SK-N-SH (cell line): ENCODE results near the gene ITM2B. TPM values are rescaled to one million over a fixed set of nuclear protein-coding genes. Genes with fewer than 3 reads are reported as not detected.

Experiments
- CTCF ChIA-PET: fragments of 300-600, 350-600 bp; formaldehyde crosslinking; extraction: SDS; loops from one replicate; lab custom pipeline; 2021; lab: Yijun Ruan, JAX
- POLR2A ChIA-PET: fragments of 350-600 bp; sonication (Branson Sonifier 250); formaldehyde crosslinking; extraction: SDS; loops from one replicate; lab custom pipeline; 2020; ENCODE audit warnings: antibody characterized with exemption, inconsistent platforms; lab: Yijun Ruan, JAX
- DNase-seq: peaks from one replicate; pipeline ENCODE4 v3.0.0; 2012
- H2AFZ ChIP-seq: fragments of 200-600 bp; sonication (generic); 2 replicates; pipeline ENCODE4 v1.8.1; 2016; ENCODE audit warnings: antibody characterized with exemption, mild to moderate bottlenecking, low read depth
- H3F3A ChIP-seq: fragments of 200-600 bp; sonication (generic); replicated peaks from 2 replicates; pipeline ENCODE3; 2016; ENCODE audit warnings: antibody characterized with exemption, mild to moderate bottlenecking; ENCODE audit not compliant: insufficient read depth
- H3K27ac ChIP-seq, 2 experiments: fragments of 200-500 bp in 1 of 2; fragments of 200-600 bp in 1 of 2; sonication (Bioruptor generic) in 1 of 2; sonication (generic), shearing (Covaris generic) in 1 of 2; 2 replicates each; pipeline versions ENCODE4 v1.5.1 to v1.6.1; 2014 to 2016; ENCODE audit warnings: low read depth in 2 of 2, inconsistent platforms in 1 of 2, low read length in 1 of 2, mild to moderate bottlenecking in 1 of 2, mixed read lengths in 1 of 2
- H3K27me3 ChIP-seq: fragments of 200-600 bp; sonication (generic), shearing (Covaris generic); 2 replicates; pipeline ENCODE4 v1.6.1; 2016; ENCODE audit warnings: mixed run types; ENCODE audit not compliant: insufficient read depth
- H3K36me3 ChIP-seq, 2 experiments: fragments of 200-500 bp in 1 of 2; fragments of 200-600 bp in 1 of 2; sonication (Bioruptor generic) in 1 of 2; sonication (generic) in 1 of 2; replicated peaks in 1 of 2; 2 replicates each; pipeline versions ENCODE3 to v1.5.1; 2014 to 2016; ENCODE audit warnings: low read length in 1 of 2, mild to moderate bottlenecking in 1 of 2; ENCODE audit not compliant: insufficient read depth in 2 of 2, control insufficient read depth in 1 of 2
- H3K4me1 ChIP-seq, 2 experiments: fragments of 200-500 bp in 1 of 2; fragments of 200-600 bp in 1 of 2; sonication (Bioruptor generic) in 1 of 2; sonication (generic), shearing (Covaris generic) in 1 of 2; 2 replicates each; pipeline versions ENCODE4 v1.5.1 to v1.6.1; 2014 to 2016; ENCODE audit warnings: low read depth in 1 of 2, low read length in 1 of 2, mixed run types in 1 of 2; ENCODE audit not compliant: insufficient read depth in 2 of 2, control insufficient read depth in 1 of 2
- H3K4me2 ChIP-seq: fragments of 200-600 bp; sonication (generic), shearing (Covaris generic); 2 replicates; pipeline ENCODE4 v1.6.1; 2017; ENCODE audit warnings: mixed run types
- H3K4me3 ChIP-seq, 2 experiments: fragments of 200-500 bp in 1 of 2; fragments of 200-600 bp in 1 of 2; sonication (Bioruptor generic) in 1 of 2; sonication (generic), shearing (Covaris generic) in 1 of 2; 2 replicates each; pipeline versions ENCODE4 v1.5.1 to v1.8.1; 2014 to 2016; ENCODE audit warnings: low read depth in 2 of 2, inconsistent platforms in 1 of 2, low read length in 1 of 2, mild to moderate bottlenecking in 1 of 2, mixed read lengths in 1 of 2, moderate library complexity in 1 of 2
- H3K79me2 ChIP-seq: fragments of 200-600 bp; sonication (generic); 2 replicates; pipeline ENCODE4 v1.8.1; 2017; ENCODE audit warnings: mild to moderate bottlenecking; ENCODE audit not compliant: insufficient read depth
- H3K9ac ChIP-seq: fragments of 200-600 bp; sonication (generic); 2 replicates; pipeline ENCODE4 v1.6.1; 2017; ENCODE audit warnings: mixed run types
- H3K9me2 ChIP-seq: fragments of 200-600 bp; sonication (generic); 2 replicates; pipeline ENCODE4 v1.6.1; 2017; ENCODE audit warnings: mixed run types
- H3K9me3 ChIP-seq: fragments of 200-600 bp; sonication (generic); 2 replicates; pipeline ENCODE4 v1.6.1; 2017; ENCODE audit warnings: mixed run types, mild to moderate bottlenecking, moderate library complexity
- H4K20me1 ChIP-seq: fragments of 200-600 bp; sonication (generic); 2 replicates; pipeline ENCODE4 v1.6.1; 2017; ENCODE audit warnings: mild to moderate bottlenecking, mixed run types; ENCODE audit not compliant: insufficient read depth
- CHD2 ChIP-seq: fragments of 150-350 bp; IDR thresholded peaks from 2 replicates; pipeline ENCODE4 v1.6.1; 2018; ENCODE audit warnings: low read length; ENCODE audit not compliant: partially characterized antibody
- ELF1 ChIP-seq: IDR thresholded peaks from 2 replicates; pipeline ENCODE4 v1.4.0; 2012
- EP300 ChIP-seq, 2 experiments: IDR thresholded peaks; 2 replicates each; pipeline versions ENCODE4 v1.4.0 to v1.6.1; 2012; ENCODE audit warnings: borderline replicate concordance in 1 of 2, low read depth in 1 of 2, low read length in 1 of 2
- GABPA ChIP-seq: IDR thresholded peaks from 2 replicates; pipeline ENCODE4 v1.4.0; 2012; ENCODE audit warnings: low read depth, mild to moderate bottlenecking
- MAX ChIP-seq: IDR thresholded peaks from 2 replicates; pipeline ENCODE4 v1.4.0; 2012; ENCODE audit warnings: low read depth
- MXI1 ChIP-seq: IDR thresholded peaks from 2 replicates; pipeline ENCODE4 v1.6.1; 2012; ENCODE audit warnings: mild to moderate bottlenecking, low read depth, low read length, improper control_type of control experiment
- NFIC ChIP-seq: IDR thresholded peaks from 2 replicates; pipeline ENCODE4 v1.4.0; 2012; ENCODE audit warnings: borderline replicate concordance
- NRF1 ChIP-seq: IDR thresholded peaks from 2 replicates; pipeline ENCODE4 v1.6.1; 2012; ENCODE audit warnings: low read depth, mild to moderate bottlenecking, low read length
- RAD21 ChIP-seq: IDR thresholded peaks from 2 replicates; pipeline ENCODE4 v1.6.1; 2012; ENCODE audit warnings: mild to moderate bottlenecking, low read length
- SMC3 ChIP-seq: IDR thresholded peaks from 2 replicates; pipeline ENCODE4 v1.6.1; 2012; ENCODE audit warnings: low read depth, low read length, improper control_type of control experiment
- USF2 ChIP-seq: fragments of 150-350 bp; IDR thresholded peaks from 2 replicates; pipeline ENCODE4 v1.6.1; 2017; ENCODE audit warnings: antibody characterized with exemption, low read length, low read depth, borderline replicate concordance
- YY1 ChIP-seq: IDR thresholded peaks from 2 replicates; pipeline ENCODE4 v1.4.0; 2012; ENCODE audit warnings: low read depth, mild to moderate bottlenecking
- WGBS: methylation state at CpG from one replicate; pipeline ENCODE4 v1.1.6; 2017; ENCODE audit warnings: low lambda C conversion rate; 5-methylcytosine and 5-hydroxymethylcytosine counted together
- polyA plus RNA-seq, 3 experiments: library from polyadenylated mRNA; depleted of rRNA; stranded (reverse); fragments of >200 nt; gene quantifications; 2 replicates each; pipeline ENCODE4 v1.2.3, GENCODE V29; 2012
- TF ChIP-seq, protein P1 (sequence below): IDR thresholded peaks from 2 replicates; pipeline ENCODE4 v1.4.0; 2012; ENCODE audit warnings: low read depth, borderline replicate concordance
- TF ChIP-seq, protein P2 (sequence below): IDR thresholded peaks from 2 replicates; pipeline ENCODE4 v1.6.1; 2012; ENCODE audit warnings: mild to moderate bottlenecking, low read depth, low read length, moderate library complexity
- TF ChIP-seq, protein P3 (sequence below): IDR thresholded peaks from 2 replicates; pipeline ENCODE4; 2012

Gene ITM2B
- polyA plus RNA-seq, 1 of the 3 experiments (the other 2 are of a cell fraction), result 184 TPM

DNA sequence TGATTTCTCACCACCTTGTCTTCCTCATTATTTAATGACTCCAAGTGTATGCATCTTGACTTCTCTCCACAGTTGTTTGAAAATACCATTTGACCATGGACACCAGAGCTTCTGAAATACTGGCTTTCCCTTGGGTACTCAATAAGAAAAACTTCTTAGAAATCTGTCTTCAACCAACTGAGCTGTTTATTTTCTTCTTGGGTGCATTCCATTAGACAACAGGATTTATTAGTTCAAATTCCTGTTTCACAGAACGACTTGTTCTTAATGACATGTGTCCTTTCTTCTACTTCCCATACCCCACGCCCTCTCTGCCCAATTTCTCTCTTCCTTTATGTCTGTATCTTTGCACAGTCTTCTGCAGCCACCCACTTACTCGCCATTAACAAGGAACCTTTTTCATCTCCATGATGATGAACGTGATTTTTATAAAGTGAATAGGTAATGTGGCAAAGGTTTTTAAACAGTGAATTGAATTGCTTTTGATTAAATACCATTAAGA lies 11.3 kb upstream of the ITM2B start:
- Histone ChIP-seq H3K9me2 (no peaks in the 10 kb centered on the region), H2AFZ (no peak overlapping the region), H3K4me1 (no peaks in the 10 kb centered on the region), H3K27ac (no peak overlapping the region), H3F3A (no peaks in the 10 kb centered on the region), H3K4me3 (no peak overlapping the region), H3K9me3 (no peaks in the 10 kb centered on the region), H4K20me1 (no peaks in the 10 kb centered on the region), H3K27me3 (no peaks in the 10 kb centered on the region), H3K79me2 (no peaks in the 10 kb centered on the region), H3K9ac (no peak overlapping the region)
- no peak for DNase-seq
- POLR2A ChIA-PET, result interaction anchor here (0.8 kb wide), 1 partner anchor 11 kb away, joined by 3 read pairs; the partner anchor contains the start of gene ITM2B
- CTCF ChIA-PET, result no interaction called here
- TF ChIP-seq, protein P1, sequence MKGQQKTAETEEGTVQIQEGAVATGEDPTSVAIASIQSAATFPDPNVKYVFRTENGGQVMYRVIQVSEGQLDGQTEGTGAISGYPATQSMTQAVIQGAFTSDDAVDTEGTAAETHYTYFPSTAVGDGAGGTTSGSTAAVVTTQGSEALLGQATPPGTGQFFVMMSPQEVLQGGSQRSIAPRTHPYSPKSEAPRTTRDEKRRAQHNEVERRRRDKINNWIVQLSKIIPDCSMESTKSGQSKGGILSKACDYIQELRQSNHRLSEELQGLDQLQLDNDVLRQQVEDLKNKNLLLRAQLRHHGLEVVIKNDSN, result no peak
- TF ChIP-seq YY1 (no peak), RAD21 (no peak), GABPA (no peak), MAX (no peak), EP300 (IDR thresholded peaks at IDR 0.05; ENCODE audit: borderline replicate concordance in 1 of 2, low read depth in 1 of 2, low read length in 1 of 2) (no peak), CHD2 (no peak), USF2 (no peak), NRF1 (no peak), MXI1 (no peak), ELF1 (no peak), SMC3 (no peak), NFIC (no peak)
- TF ChIP-seq, protein P2, sequence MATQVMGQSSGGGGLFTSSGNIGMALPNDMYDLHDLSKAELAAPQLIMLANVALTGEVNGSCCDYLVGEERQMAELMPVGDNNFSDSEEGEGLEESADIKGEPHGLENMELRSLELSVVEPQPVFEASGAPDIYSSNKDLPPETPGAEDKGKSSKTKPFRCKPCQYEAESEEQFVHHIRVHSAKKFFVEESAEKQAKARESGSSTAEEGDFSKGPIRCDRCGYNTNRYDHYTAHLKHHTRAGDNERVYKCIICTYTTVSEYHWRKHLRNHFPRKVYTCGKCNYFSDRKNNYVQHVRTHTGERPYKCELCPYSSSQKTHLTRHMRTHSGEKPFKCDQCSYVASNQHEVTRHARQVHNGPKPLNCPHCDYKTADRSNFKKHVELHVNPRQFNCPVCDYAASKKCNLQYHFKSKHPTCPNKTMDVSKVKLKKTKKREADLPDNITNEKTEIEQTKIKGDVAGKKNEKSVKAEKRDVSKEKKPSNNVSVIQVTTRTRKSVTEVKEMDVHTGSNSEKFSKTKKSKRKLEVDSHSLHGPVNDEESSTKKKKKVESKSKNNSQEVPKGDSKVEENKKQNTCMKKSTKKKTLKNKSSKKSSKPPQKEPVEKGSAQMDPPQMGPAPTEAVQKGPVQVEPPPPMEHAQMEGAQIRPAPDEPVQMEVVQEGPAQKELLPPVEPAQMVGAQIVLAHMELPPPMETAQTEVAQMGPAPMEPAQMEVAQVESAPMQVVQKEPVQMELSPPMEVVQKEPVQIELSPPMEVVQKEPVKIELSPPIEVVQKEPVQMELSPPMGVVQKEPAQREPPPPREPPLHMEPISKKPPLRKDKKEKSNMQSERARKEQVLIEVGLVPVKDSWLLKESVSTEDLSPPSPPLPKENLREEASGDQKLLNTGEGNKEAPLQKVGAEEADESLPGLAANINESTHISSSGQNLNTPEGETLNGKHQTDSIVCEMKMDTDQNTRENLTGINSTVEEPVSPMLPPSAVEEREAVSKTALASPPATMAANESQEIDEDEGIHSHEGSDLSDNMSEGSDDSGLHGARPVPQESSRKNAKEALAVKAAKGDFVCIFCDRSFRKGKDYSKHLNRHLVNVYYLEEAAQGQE, result no peak
- TF ChIP-seq, protein P3, sequence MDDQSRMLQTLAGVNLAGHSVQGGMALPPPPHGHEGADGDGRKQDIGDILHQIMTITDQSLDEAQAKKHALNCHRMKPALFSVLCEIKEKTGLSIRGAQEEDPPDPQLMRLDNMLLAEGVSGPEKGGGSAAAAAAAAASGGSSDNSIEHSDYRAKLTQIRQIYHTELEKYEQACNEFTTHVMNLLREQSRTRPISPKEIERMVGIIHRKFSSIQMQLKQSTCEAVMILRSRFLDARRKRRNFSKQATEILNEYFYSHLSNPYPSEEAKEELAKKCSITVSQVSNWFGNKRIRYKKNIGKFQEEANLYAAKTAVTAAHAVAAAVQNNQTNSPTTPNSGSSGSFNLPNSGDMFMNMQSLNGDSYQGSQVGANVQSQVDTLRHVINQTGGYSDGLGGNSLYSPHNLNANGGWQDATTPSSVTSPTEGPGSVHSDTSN, result no peak
- TF ChIP-seq, all 33 proteins: peak for 0
- H3K36me3 ChIP-seq, result no peaks in the 10 kb centered on the region
- 74% methylated on average over 4 of the region's 4 CpGs for WGBS
- no peak overlapping the region for H3K4me2 ChIP-seq
